Epidermal melanocyte (primary cell): ENCODE results near the gene LUC7L3.
"Not testable (repeated sequence)": the region's sequence is repeated elsewhere in the genome, so short reads cannot be mapped to it uniquely, and the experiment has no call there.

Experiments used
- DNase-seq: peaks from one replicate; pipeline ENCODE4 v3.0.0; 2011; ENCODE audit warnings: low spot score; ENCODE audit not compliant: insufficient read length

LUC7L3 gene

GRCh38 chr17:50719144-50719923, at the start of gene LUC7L3:
LUC7L3 (plus strand) TSS chr17:50719603; CDS start chr17:50719733, 130 bp downstream.
- DNase-seq, result peak; percentile 92

- no peak for DNase-seq
Observed at GRCh38 chr17:50672071-50672470, 47.3 kb upstream of the LUC7L3 start.

- no peak for DNase-seq
Observed at GRCh38 chr17:50672831-50673551, 46.4 kb upstream of the LUC7L3 start.

- no peak for DNase-seq
Observed at GRCh38 chr17:50675190-50675589, 44.2 kb upstream of the LUC7L3 start.

GRCh38 chr17:50675627-50676026, 43.8 kb upstream of the LUC7L3 start:
- no peak for DNase-seq

- DNase-seq, result no peak
Observed at GRCh38 chr17:50676065-50676975, 43.1 kb upstream of the LUC7L3 start.

- no peak for DNase-seq
Observed at GRCh38 chr17:50677851-50678375, 41.5 kb upstream of the LUC7L3 start.

- DNase-seq, result no peak
Observed at GRCh38 chr17:50679008-50679544, 40.3 kb upstream of the LUC7L3 start.

- DNase-seq, result no peak
Observed at GRCh38 chr17:50680126-50680525, 39.3 kb upstream of the LUC7L3 start.

GRCh38 chr17:50680543-50681262, 38.7 kb upstream of the LUC7L3 start:
- not testable (repeated sequence) for DNase-seq

- peak; percentile 80 for DNase-seq
Observed at GRCh38 chr17:50681263-50682200, 37.9 kb upstream of the LUC7L3 start.

GRCh38 chr17:50682441-50682840, 37.0 kb upstream of the LUC7L3 start:
- no peak for DNase-seq

GRCh38 chr17:50682938-50683337, 36.5 kb upstream of the LUC7L3 start:
- no peak for DNase-seq

GRCh38 chr17:50683434-50684287, 35.7 kb upstream of the LUC7L3 start:
- DNase-seq, result no peak

GRCh38 chr17:50684288-50684611, 35.2 kb upstream of the LUC7L3 start:
- DNase-seq, result no peak

- DNase-seq, result no peak
Observed at GRCh38 chr17:50684612-50685333, 34.6 kb upstream of the LUC7L3 start.

GRCh38 chr17:50685334-50685665, 34.1 kb upstream of the LUC7L3 start:
- no peak for DNase-seq
